Suprapubic skin (tissue), 4 donors: ENCODE results near the gene COL16A1. TPM values are rescaled to one million over a fixed set of nuclear protein-coding genes. Genes with fewer than 3 reads are reported as not detected.

Experiments used
- DNase-seq, 2 donors: peaks; one replicate each; pipeline ENCODE4 v3.0.0-alpha.2; 2019; ENCODE audit warnings: low spot score in 2 of 2
- H3K27ac ChIP-seq: fragments of 200-600 bp; sonication (generic); one replicate; pipeline ENCODE4 v1.5.1; 2019
- H3K27me3 ChIP-seq: fragments of 200-600 bp; sonication (generic); one replicate; pipeline ENCODE4 v1.5.1; 2019
- H3K36me3 ChIP-seq: fragments of 200-600 bp; sonication (generic); one replicate; pipeline ENCODE4 v1.5.1; 2019
- H3K4me1 ChIP-seq: fragments of 200-600 bp; sonication (generic); one replicate; pipeline ENCODE4 v1.5.1; 2019
- H3K4me3 ChIP-seq: fragments of 200-600 bp; sonication (generic); one replicate; pipeline ENCODE4 v1.5.1; 2019; ENCODE audit warnings: mild to moderate bottlenecking
- H3K9me3 ChIP-seq: fragments of 200-600 bp; sonication (generic); one replicate; pipeline ENCODE4 v1.5.1; 2019
- EP300 ChIP-seq: sonication (generic); formaldehyde crosslinking; IDR thresholded peaks from one replicate; pipeline ENCODE4 v1.6.1; 2017; ENCODE audit warnings: antibody characterized with exemption
- POLR2A ChIP-seq, 2 donors: fragments of 450-650 bp; IDR thresholded peaks; one replicate each; pipeline ENCODE4 v1.6.1; 2017; ENCODE audit warnings: antibody characterized with exemption in 2 of 2, mild to moderate bottlenecking in 2 of 2, moderate library complexity in 2 of 2
- POLR2AphosphoS5 ChIP-seq, 3 donors: sonication (generic); formaldehyde crosslinking; IDR thresholded peaks; one replicate each; pipeline ENCODE4 v1.6.1; 2017; ENCODE audit warnings: antibody characterized with exemption in 3 of 3
- WGBS: methylation state at CpG from one replicate; pipeline ENCODE4 v1.1.5; 2018; 5-methylcytosine and 5-hydroxymethylcytosine counted together
- total RNA-seq, 4 donors: library from RNA; depleted of rRNA; stranded (reverse); fragments of >200 nt; gene quantifications; one replicate each; pipeline ENCODE4 v1.1.0, GENCODE V29; 2016
- TF ChIP-seq, protein P1 (sequence below), 2 donors: fragments of 200-600 bp in 1 of 2; fragments of 450-650 bp in 1 of 2; sonication (generic) in 1 of 2; IDR thresholded peaks; one replicate each; pipeline ENCODE4 v1.5.1; 2016 to 2019; ENCODE audit warnings: antibody characterized with exemption in 2 of 2, mild to moderate bottlenecking in 1 of 2, moderate library complexity in 1 of 2

Gene COL16A1
- total RNA-seq, 4 donors from 2014 or later: 41.6 to 188 (median 93.1) TPM

GRCh38 chr1:31657972-31658510 is 45.8 kb downstream of the COL16A1 start:
- Histone ChIP-seq H3K27ac (no peak overlapping the region), H3K27me3 (no peaks in the 10 kb centered on the region), H3K4me3 (no peak overlapping the region), H3K4me1 (peaks cover 15% of the 10 kb centered on the region), H3K36me3 (peaks cover 56% of the 10 kb centered on the region), H3K9me3 (no peaks in the 10 kb centered on the region)
- TF ChIP-seq EP300 (no peak), POLR2AphosphoS5 (IDR thresholded peaks at IDR 0.05) (no peak), POLR2A (IDR thresholded peaks at IDR 0.05) (no peak)
- TF ChIP-seq, protein P1, sequence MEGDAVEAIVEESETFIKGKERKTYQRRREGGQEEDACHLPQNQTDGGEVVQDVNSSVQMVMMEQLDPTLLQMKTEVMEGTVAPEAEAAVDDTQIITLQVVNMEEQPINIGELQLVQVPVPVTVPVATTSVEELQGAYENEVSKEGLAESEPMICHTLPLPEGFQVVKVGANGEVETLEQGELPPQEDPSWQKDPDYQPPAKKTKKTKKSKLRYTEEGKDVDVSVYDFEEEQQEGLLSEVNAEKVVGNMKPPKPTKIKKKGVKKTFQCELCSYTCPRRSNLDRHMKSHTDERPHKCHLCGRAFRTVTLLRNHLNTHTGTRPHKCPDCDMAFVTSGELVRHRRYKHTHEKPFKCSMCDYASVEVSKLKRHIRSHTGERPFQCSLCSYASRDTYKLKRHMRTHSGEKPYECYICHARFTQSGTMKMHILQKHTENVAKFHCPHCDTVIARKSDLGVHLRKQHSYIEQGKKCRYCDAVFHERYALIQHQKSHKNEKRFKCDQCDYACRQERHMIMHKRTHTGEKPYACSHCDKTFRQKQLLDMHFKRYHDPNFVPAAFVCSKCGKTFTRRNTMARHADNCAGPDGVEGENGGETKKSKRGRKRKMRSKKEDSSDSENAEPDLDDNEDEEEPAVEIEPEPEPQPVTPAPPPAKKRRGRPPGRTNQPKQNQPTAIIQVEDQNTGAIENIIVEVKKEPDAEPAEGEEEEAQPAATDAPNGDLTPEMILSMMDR (IDR thresholded peaks at IDR 0.05): no peak
- DNase-seq: no peak
- WGBS: 85% methylated on average over 7 of the region's 12 CpGs

DNA sequence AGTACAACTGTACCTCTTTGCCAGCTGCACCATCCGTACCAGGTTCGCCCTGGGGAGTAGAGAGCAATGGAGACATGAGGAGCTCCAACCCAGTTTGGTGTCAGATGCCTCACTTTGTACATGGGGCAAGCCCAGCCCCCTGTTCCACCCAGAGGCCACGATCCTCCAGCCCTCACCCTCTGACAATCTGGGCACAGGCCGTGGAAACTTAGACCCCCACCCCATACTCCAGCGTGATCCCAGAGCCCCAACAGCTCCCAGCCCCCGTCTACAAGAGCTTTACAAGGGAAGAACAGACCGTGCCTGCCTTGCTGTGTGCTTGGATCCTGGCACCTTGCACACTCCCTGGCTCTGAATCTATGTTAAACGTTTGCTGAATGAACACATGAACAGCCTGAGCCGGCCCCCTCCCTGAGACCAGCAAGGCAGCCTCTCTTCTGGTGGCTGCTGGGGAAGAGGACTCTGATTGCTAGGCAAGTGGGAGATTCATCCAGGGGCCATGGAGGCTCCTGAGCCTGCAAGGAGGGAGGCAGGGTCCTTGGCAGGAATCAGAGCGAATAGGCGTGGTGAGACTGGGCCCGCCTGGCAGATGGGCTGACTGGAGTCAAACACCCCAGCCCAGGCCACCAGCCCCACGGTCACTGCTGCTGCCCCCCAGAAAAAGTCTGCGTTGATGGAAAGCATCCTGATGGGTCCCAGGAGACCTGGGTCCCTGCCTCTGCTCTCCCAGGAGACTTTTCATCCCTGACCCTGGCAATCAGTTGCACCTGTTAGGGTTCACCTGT is 46.6 kb downstream of the COL16A1 start:
- Histone ChIP-seq H3K36me3 (peaks cover 54% of the 10 kb centered on the region), H3K27ac (no peak overlapping the region), H3K27me3 (no peaks in the 10 kb centered on the region), H3K9me3 (no peaks in the 10 kb centered on the region), H3K4me1 (peaks cover 23% of the 10 kb centered on the region), H3K4me3 (no peak overlapping the region)
- WGBS: 85% methylated on average over 11 of the region's 14 CpGs
- TF ChIP-seq, protein P1 (IDR thresholded peaks at IDR 0.05): no peak
- TF ChIP-seq POLR2AphosphoS5 (IDR thresholded peaks at IDR 0.05) (no peak), POLR2A (IDR thresholded peaks at IDR 0.05) (no peak), EP300 (no peak)
- DNase-seq: no peak

DNA sequence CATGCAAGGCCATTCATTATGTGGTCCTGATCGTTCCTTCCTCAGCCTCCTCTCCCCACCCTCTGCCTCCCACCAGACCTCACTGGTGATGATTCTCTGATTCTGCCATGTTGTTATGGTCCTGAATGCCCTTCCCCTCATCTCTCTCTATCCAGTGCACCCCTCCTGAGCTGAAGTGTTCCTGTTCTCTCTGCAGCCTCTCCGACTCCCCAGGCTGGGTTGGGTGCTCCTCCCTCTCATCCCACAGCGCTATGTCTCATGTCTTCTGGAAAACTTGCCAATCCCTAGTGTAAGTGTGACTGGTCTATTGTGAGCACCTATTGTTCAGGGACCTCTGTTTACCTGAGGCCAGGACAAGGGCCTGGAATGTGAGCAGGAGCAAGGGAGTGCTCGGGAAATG is 48.1 kb downstream of the COL16A1 start:
- H3K4me1 ChIP-seq: peaks cover 30% of the 10 kb centered on the region
- no peaks in the 10 kb centered on the region for H3K9me3 ChIP-seq
- TF ChIP-seq POLR2A (IDR thresholded peaks at IDR 0.05) (no peak), POLR2AphosphoS5 (IDR thresholded peaks at IDR 0.05) (no peak), EP300 (no peak)
- TF ChIP-seq, protein P1 (IDR thresholded peaks at IDR 0.05): no peak
- H3K4me3 ChIP-seq: no peak overlapping the region
- H3K36me3 ChIP-seq: peaks cover 45% of the 10 kb centered on the region
- H3K27me3 ChIP-seq: no peaks in the 10 kb centered on the region
- no peak for DNase-seq
- no peak overlapping the region for H3K27ac ChIP-seq
- 64% methylated on average over 4 of the region's 4 CpGs for WGBS

DNA sequence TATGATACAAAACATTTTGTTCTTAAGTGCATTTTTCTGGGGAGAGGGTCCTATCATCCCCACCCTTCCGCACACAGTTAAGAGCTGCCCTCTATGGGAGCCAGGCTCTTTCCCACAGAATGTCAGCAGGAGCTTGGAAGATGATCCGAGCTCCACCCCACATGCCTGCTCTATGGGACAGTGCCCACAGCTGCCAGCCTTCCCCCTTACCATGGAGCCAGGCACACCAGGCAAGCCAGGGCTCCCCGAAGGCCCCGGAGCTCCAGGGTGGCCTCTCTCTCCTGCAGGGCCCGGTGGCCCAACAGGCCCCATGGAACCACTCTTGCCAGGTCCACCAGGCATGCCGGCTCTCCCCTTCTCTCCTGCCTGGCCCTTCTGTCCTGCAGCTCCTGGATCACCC is 48.7 kb downstream of the COL16A1 start:
- H3K27ac ChIP-seq: no peak overlapping the region
- no peak overlapping the region for H3K4me3 ChIP-seq
- no peaks in the 10 kb centered on the region for H3K9me3 ChIP-seq
- H3K27me3 ChIP-seq: no peaks in the 10 kb centered on the region
- peaks cover 37% of the 10 kb centered on the region for H3K4me1 ChIP-seq
- TF ChIP-seq, protein P1 (IDR thresholded peaks at IDR 0.05): no peak
- TF ChIP-seq EP300 (no peak), POLR2AphosphoS5 (IDR thresholded peaks at IDR 0.05) (no peak), POLR2A (IDR thresholded peaks at IDR 0.05) (no peak)
- peaks cover 42% of the 10 kb centered on the region for H3K36me3 ChIP-seq
- 72% methylated on average over 3 of the region's 6 CpGs for WGBS
- no peak for DNase-seq

DNA sequence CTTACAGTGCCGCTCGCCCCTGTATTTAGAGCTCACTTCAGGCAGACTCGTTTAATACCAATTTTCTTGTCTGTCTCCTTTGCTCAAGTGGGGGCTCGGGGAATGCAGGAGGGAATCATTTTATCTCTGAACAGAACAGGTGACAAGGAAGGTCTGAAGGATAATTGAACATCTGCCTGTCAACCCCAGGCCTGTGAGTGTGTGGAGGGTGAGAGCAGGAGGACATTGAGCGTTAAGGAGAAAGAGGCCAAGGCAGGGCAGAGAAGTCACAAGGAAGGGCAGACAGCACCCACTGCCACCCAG is 49.4 kb downstream of the COL16A1 start:
- H3K36me3 ChIP-seq: peaks cover 42% of the 10 kb centered on the region
- 94% methylated on average over 5 of the region's 5 CpGs for WGBS
- no peaks in the 10 kb centered on the region for H3K9me3 ChIP-seq
- no peak for DNase-seq
- H3K4me1 ChIP-seq: peaks cover 39% of the 10 kb centered on the region
- TF ChIP-seq EP300: no peak
- no peak for TF ChIP-seq POLR2AphosphoS5 (IDR thresholded peaks at IDR 0.05)
- TF ChIP-seq POLR2A (IDR thresholded peaks at IDR 0.05): no peak
- TF ChIP-seq, protein P1 (IDR thresholded peaks at IDR 0.05): no peak
- H3K27me3 ChIP-seq: no peaks in the 10 kb centered on the region
- H3K27ac ChIP-seq: no peak overlapping the region
- no peak overlapping the region for H3K4me3 ChIP-seq
